HG03280 (cell line): Measurements from ENCODE around the gene ZNF474.

Experiments
- ATAC-seq: cut with Tn5 transposase; IDR thresholded peaks from one replicate; pipeline ENCODE4 v1.9.1; 2021; ENCODE audit warnings: mild to moderate bottlenecking, moderate library complexity; ENCODE audit not compliant: unreplicated experiment

The ZNF474 gene

DNA sequence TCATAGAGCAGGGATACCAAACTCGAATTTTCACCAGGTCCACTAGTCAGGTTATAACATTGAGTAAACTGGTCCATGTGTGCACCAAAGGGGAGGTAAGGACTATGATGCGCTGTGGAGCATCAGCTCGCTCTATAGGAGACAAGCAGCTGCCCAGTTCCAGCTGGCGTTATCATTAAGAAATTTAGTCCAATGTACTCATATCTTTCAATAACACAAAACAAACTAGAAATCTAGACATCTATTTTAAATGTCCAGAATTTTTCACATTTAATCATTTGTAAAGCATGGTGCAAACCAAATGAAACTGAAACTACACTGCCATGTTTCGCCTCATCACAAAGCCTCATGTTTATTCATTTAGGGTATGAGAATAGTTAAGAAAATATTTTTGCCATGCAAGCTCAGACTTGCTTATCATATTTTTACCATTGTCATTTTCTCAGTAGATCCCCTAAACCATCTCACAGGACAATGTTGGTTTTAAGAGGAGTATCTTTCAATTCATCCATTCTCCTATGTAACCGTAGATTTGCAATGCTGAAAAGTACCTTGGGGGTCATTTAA lies 50.9 kb downstream of the ZNF474 start:
- no peak for ATAC-seq

DNA sequence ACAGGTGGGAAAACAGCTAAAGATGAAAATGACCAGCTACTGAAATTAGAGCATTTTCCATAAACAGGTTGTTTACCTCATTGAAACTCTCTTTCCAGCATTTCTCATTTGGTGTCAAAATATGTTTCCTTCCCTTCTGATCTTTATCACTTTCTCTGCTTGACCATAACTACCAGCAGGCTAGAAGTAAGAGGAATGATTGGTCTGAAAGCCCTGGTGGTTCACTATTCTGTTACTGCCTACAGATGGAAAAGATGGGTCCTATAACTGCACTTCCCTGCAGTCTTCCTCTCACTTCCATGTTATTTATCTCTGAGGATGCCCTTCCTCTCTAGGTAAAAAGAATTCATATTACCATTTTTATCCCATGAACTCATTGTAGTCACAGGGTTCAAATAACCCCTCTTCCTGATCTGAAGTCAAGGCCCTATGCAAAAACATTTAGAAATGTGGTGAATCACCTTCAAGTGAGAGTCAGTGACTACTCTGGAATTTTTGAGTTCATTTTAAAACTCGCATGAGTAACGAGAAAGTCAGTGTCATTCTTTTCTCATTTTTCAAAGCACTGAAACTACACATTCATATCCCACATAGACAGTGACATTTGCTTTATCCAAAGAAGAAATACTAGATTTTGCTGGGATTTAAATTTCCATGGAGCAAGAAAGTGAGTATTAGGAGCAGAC lies 51.7 kb downstream of the ZNF474 start:
- ATAC-seq, result no peak

DNA sequence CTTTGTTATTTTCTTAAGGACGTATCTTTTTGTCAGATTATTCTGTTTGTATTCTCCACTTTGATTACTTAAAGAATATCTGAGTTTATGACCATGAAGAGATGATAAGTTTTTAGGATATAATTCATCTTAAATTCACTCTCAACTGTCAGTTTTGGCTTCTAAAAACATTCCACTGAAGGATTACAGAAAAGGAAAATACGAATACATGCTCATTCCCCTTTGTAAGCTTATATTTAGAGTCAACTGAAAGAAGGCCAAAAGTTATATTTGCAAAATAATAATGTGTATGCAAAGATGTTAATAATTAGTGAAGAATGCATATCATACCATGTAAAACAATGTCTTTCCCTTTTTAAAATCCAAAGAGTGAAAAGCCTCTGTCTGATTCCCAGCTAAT lies 52.5 kb downstream of the ZNF474 start:
- ATAC-seq, result no peak

DNA sequence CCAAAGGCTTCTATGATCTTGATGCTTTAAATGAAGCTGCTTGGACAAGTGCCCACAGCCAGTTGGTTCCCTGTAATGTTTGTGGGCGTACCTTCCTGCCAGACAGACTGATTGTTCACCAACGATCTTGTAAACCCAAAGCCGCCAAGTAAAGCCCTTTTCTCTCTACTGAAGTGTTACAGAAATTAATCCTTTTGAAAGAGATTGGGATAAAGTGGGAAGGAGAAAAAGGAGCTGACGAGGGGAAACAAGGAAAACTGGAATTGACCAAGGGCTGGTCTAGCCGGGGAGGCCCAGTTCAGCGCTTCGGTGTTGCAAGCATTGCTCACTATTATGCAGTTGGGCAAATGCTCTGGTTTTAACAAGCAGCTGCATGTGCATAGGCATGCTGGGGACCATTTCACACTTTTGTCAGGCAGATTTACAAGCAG lies 53.2 kb downstream of the ZNF474 start:
- no peak for ATAC-seq

DNA sequence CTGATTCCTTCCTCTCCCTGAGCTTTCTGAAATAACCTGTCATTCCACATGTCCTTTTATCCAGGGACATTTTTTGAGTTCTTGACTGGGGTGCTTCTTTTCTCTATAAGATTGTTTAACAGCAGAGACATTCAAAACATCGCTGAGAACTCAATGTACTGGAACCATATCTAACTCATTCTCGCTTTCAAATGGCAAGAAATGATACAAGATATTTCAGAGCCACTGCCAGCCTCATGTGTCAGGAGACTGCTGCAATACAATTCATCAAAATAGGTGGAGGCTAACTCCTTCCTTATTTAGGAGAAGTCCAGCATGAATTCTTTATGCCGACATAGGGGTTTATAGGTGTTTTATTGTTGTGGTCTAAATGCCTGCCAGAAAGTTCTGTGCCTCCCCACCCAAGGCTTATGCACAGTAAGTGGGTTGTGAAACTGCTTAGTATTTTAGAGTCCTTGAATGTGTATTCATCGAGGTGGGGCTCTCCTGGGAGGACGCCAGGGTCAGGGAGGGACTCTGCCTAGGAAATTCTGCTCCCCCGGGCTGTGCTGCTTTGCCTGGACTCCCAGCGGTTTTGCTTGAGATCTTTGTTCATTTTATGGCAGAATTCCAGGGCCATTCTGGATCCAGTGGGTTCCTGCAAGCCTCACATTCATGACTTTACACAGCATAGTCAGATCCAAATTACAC lies 53.9 kb downstream of the ZNF474 start:
- ATAC-seq, result no peak

DNA sequence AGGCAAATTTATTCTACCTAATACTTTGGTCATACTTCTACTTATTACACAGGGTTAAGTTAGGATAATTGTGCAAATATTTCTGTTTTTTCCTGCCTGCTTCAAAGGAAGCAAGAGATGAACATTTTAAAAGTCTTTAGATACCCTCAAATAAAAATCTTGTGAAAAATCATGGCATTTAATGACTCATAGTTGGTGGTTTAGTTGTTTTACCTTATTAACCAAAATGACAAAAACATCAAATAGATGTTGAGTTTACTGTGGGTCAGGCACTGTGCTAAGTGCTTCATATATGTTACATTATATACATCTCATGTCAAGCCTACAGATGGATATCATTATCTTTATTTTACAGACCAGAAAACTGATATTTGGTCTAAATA lies 54.4 kb downstream of the ZNF474 start:
- no peak for ATAC-seq

DNA sequence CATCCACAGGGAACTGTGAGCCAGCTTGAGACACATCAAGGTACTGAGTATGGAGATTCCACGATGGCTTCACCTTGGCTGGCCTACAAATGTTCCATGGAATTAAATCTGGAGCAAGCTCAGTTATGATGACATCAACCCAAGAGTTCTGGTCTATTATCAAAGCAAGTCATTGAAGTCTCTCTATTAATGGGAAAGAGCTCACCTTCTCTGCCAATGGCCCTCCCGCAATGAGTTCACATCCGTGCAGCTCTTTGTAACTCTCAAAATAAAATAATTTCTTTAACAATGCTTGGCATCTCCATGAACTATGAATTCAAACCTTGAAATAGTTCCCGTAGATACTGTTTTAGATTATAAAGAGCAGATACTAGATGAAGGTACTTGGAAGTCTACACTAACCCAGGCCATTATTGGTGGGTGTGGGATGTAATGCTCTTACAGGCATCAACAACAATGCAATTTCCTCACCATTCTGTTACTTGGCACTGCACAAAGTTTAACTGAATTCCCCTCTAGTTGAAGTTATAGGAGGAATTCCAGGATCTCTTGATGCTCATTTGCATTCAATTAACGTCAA lies 55.4 kb downstream of the ZNF474 start:
- no peak for ATAC-seq

DNA sequence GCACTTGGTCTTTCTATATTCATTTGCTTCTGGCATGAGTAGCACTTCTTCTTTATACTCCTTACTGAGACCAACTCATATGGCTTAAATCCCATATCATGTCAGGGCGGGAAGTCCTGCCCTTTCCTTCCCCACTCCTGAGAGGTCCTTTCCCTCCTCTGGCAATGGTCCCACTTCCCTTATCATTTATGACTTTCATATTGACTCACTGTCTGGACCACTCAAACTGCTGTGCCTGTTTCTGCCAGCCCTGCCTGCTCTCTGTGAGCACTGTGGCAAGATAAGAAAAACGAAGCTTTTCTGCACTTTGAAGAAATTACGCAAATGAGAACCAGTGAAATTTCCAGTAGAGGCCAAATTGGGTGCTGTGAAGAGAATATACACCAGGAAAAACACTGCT lies 58.1 kb downstream of the ZNF474 start:
- no peak for ATAC-seq

DNA sequence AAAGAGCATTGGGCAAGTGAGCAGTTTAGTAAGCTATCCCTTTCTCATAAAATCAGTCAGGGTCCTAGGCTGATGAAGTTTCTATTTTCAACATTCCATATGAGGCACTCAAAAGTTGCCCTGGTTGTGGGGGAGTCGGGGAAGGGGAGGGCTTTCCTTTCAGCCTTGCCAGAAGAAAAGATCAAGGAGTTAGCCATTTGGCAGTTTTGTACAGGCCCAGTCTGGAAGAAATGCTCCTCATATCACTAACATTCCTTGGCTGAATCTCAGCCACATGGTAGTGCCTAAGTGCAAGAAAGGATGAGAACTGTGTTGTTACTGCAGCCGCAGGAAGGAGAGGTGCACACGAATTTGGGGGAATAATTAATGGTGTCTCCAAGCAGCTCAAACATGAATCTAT lies 60.8 kb downstream of the ZNF474 start:
- ATAC-seq, result no peak

DNA sequence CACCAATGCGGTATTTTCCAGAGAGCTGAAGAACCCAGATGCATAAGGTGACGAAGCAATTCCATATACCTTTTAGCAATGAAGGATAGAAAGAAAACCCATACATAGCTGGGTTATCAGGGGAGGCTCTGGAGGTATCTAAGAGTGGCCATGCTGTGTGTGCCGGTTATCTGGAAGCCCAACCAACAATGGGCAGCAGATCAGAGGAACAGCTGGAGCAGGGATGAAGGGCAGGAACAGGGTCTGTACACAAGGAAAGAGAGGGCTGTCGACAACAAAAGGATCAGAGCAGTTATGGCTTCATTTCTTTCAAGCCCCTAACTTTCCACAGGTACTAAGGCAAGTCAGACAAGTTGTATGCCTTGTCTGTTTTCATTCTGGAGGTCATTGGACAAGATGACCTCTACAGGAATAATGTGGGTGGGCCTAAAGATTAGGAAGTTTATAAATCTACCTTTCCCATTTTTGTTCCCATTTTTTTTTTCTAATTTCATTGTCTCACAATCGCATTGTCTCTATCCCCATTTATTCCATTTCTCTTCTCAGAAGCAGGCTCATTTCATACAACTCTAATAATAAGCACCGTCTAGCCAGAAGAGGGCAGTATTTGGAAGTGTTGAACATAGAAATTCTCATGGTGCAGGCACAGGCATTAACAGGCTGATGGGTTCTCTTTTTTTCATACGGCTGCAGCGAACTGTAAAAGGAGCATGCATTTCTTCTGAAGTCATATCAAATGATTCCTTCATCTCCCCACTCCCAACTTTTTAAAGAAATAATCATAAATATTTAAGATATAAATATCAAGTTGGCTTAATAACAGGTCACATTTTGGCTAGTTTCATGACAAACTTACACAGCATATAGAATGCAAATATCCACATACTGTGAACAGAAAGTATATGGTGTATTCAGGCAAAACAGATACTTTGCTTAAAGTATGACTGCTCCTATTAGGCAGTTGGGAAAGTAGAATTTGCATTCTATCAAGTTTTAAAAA lies 63.5 kb downstream of the ZNF474 start:
- ATAC-seq, result peak; percentile 83

DNA sequence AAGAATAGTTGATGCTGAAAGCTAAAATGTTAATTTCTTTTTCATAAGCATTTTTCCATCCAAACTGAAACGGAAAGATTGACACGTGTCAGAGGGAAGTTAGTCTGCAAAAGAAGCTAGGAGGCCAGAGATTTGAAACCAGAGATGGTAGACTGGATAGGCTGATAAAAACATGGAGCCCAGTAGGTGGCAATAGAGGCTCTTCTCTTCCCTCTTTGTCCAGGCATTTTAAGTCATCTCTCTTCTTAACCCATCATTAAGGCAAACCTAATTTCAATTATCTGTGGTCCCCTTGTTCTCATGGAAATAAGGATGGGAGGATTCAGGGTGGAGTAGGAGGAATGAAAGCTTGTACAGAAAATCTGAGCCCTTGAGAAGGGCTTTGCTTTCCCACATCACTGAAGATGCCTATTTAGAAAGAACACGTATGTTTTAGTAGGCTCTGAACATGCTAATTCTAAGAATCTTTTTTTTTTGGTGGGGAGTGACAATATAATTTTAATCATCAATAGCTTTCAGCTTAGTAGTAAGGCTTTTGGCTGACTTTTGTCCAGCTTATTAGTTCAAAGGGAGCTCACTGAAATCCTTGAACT lies 66.6 kb downstream of the ZNF474 start:
- ATAC-seq, result no peak

DNA sequence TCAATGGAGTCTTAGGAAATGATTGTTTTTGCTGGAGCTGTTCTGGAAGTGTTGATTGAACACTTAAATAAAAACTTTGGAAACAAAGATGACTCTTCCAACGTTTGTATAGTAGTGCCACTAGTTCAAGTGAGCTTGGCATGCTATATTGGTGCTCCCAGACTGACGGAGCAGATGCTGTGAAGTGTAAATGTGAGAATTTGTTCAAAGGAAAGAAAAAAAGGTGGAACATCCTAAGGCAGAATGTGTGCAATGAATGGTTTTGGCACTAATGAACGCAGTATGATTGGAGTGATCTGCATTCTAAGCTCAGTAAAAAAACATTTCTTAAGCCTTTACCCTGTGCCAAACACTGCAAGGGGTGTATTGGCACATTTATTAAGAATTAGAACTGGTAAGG lies 69.8 kb downstream of the ZNF474 start:
- ATAC-seq, result no peak

DNA sequence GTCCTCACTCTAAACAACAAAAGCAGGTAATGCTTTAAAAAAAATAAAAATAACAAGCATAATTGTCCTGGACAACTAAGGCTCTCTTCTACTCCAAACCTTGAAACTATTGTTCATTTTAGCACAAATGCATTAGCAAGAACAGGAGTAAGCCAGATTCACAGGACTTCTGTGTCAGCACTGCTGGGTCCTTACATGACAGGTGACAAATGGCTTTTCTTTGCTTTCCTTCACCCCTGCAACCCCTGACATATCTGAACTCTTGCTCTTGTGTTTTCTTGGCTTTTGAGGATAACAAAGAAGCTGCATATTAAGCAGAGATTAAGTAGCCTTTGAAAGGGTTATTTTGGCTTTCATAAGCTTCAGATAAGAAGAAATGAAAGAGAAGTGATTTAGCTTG lies 71.1 kb downstream of the ZNF474 start:
- no peak for ATAC-seq

DNA sequence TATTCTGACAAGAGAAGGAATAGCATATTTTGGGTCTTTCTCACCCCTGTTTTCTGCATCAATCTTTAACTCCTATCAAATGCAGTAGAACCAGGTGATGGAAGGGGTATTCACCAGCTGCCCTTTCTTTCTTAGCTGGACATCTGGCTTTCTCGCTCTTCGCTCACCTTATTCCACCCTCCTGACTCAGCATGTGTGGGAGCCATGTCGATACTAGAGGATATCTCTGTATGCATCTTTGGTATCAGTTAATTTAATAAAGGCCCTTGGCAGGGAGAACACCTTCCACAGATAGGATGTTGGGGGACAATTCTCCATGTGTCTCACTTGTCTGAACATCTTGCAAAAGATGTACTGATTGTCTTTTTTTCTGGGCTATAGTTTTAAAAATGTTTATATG lies 71.5 kb downstream of the ZNF474 start:
- no peak for ATAC-seq

DNA sequence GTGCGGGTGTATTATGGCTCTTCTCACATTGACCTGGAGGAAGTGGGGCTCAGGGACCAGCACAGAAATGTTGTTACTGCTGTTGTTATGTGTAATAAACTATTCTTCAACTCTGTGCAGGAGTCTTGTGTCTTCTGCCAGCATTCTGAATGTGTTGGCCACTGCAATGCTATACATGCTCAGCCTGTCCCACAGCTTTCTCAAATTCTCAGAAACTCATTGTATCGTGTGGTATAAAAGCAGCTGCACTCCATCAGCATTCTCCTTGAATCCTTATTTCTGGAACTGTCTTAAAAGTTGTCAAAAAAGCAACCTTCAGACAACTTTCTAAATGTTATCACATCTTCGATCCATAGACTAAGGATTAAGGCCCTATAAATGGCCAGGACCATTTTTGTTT lies 72.0 kb downstream of the ZNF474 start:
- ATAC-seq, result no peak

DNA sequence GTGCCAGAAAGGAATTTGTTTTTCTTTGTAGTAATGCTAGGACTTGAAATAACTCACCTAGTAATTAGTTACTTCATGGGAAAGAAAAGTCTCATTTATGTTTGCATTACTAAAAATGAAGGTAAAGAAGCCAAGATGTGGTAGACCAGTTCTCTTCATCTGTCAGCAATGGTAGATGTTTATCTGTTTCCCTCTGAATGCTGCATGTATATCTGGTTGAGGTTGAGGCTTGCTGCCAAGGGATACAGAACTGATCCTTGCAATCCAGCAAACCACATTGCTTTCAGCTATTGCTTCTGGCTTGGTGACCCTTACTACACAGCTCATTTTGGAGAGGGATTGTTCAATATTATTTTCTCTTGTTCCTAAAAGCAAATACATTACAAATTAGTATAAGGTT lies 73.6 kb downstream of the ZNF474 start:
- no peak for ATAC-seq
